ENCODE measurements around the gene ZNF143. TPM values are rescaled to one million over a fixed set of nuclear protein-coding genes. Genes with fewer than 3 reads are reported as not detected.

ZNF143 gene
- total and polyA plus RNA-seq, 5 donors = 13.9 to 30.6 (median 24.7) TPM

GRCh38 chr11:9461760-9462134, 935 bp downstream of the ZNF143 start:
- 1% methylated on average over 10 of the region's 10 CpGs for WGBS
- no peaks in the 10 kb centered on the region for H3K27me3 ChIP-seq (ENCODE audit: control insufficient read depth, insufficient read depth)
- H3K4me3 ChIP-seq (ENCODE audit: low read length) = peak overlapping the region; percentile 86
- ATAC-seq (no peak), DNase-seq (no peak)
- H3K27ac ChIP-seq (ENCODE audit: low read length) = peak overlapping the region; percentile 79
- H3K9me3 ChIP-seq (ENCODE audit: control insufficient read depth, low read length) = no peaks in the 10 kb centered on the region
- intact Hi-C loops (cut with DNase I) = no loop called here
- H3K4me1 ChIP-seq (ENCODE audit: control insufficient read depth, insufficient read depth, low read length) = no peaks in the 10 kb centered on the region

GRCh38 chr11:9462172-9462799, 1.5 kb downstream of the ZNF143 start:
- Histone ChIP-seq H3K4me3 (ENCODE audit: low read length) (peak overlapping the region; percentile 86), H3K9me3 (ENCODE audit: control insufficient read depth, low read length) (no peaks in the 10 kb centered on the region), H3K27ac (ENCODE audit: low read length) (peak overlapping the region; percentile 68), H3K4me1 (ENCODE audit: control insufficient read depth, insufficient read depth, low read length) (no peaks in the 10 kb centered on the region), H3K27me3 (ENCODE audit: control insufficient read depth, insufficient read depth) (no peaks in the 10 kb centered on the region)
- no peak for ATAC-seq
- WGBS = 82% methylated on average over 16 of the region's 16 CpGs
- DNase-seq = no peak
- intact Hi-C loops (cut with DNase I) = no loop called here

GRCh38 chr11:9462806-9463537, 2.2 kb downstream of the ZNF143 start:
- no peak overlapping the region for H3K4me3 ChIP-seq (ENCODE audit: low read length)
- H3K4me1 ChIP-seq (ENCODE audit: control insufficient read depth, insufficient read depth, low read length) = no peaks in the 10 kb centered on the region
- ATAC-seq (no peak), DNase-seq (no peak)
- no peaks in the 10 kb centered on the region for H3K27me3 ChIP-seq (ENCODE audit: control insufficient read depth, insufficient read depth)
- WGBS = 92% methylated on average over 8 of the region's 8 CpGs
- H3K9me3 ChIP-seq (ENCODE audit: control insufficient read depth, low read length) = no peaks in the 10 kb centered on the region
- H3K27ac ChIP-seq (ENCODE audit: low read length) = no peak overlapping the region
- intact Hi-C loops (cut with DNase I) = no loop called here

- ATAC-seq (no peak), DNase-seq (no peak)
- 95% methylated on average over 4 of the region's 4 CpGs for WGBS
- no peaks in the 10 kb centered on the region for H3K27me3 ChIP-seq (ENCODE audit: control insufficient read depth, insufficient read depth)
- H3K27ac ChIP-seq (ENCODE audit: low read length) = no peak overlapping the region
- H3K9me3 ChIP-seq (ENCODE audit: control insufficient read depth, low read length) = no peaks in the 10 kb centered on the region
- no peaks in the 10 kb centered on the region for H3K4me1 ChIP-seq (ENCODE audit: control insufficient read depth, insufficient read depth, low read length)
- intact Hi-C loops (cut with DNase I) = no loop called here
- H3K4me3 ChIP-seq (ENCODE audit: low read length) = no peak overlapping the region
Observed at GRCh38 chr11:9470765-9471164, 10.0 kb downstream of the ZNF143 start.

- H3K4me3 ChIP-seq (ENCODE audit: low read length) = no peak overlapping the region
- DNase-seq (no peak), ATAC-seq (no peak)
- no peaks in the 10 kb centered on the region for H3K27me3 ChIP-seq (ENCODE audit: control insufficient read depth, insufficient read depth)
- no peak overlapping the region for H3K27ac ChIP-seq (ENCODE audit: low read length)
- H3K9me3 ChIP-seq (ENCODE audit: control insufficient read depth, low read length) = no peaks in the 10 kb centered on the region
- H3K4me1 ChIP-seq (ENCODE audit: control insufficient read depth, insufficient read depth, low read length) = no peaks in the 10 kb centered on the region
- intact Hi-C loops (cut with DNase I) = no loop called here
Observed at GRCh38 chr11:9473408-9473807, 12.6 kb downstream of the ZNF143 start.

GRCh38 chr11:9479899-9480298, 19.1 kb downstream of the ZNF143 start:
- Histone ChIP-seq H3K4me1 (ENCODE audit: control insufficient read depth, insufficient read depth, low read length) (no peaks in the 10 kb centered on the region), H3K4me3 (ENCODE audit: low read length) (no peak overlapping the region), H3K27ac (ENCODE audit: low read length) (no peak overlapping the region), H3K9me3 (ENCODE audit: control insufficient read depth, low read length) (no peaks in the 10 kb centered on the region), H3K27me3 (ENCODE audit: control insufficient read depth, insufficient read depth) (no peaks in the 10 kb centered on the region)
- DNase-seq (no peak), ATAC-seq (no peak)
- 80% methylated on average over 2 of the region's 2 CpGs for WGBS
- intact Hi-C loops (cut with DNase I) = no loop called here

GRCh38 chr11:9489080-9489765, 28.4 kb downstream of the ZNF143 start:
- Histone ChIP-seq H3K27me3 (ENCODE audit: control insufficient read depth, insufficient read depth) (no peaks in the 10 kb centered on the region), H3K9me3 (ENCODE audit: control insufficient read depth, low read length) (no peaks in the 10 kb centered on the region), H3K4me3 (ENCODE audit: low read length) (no peak overlapping the region), H3K27ac (ENCODE audit: low read length) (no peak overlapping the region), H3K4me1 (ENCODE audit: control insufficient read depth, insufficient read depth, low read length) (no peaks in the 10 kb centered on the region)
- ATAC-seq (no peak), DNase-seq (no peak)
- 77% methylated on average over 3 of the region's 3 CpGs for WGBS
- intact Hi-C loops (cut with DNase I) = no loop called here

GRCh38 chr11:9490376-9490775, 29.6 kb downstream of the ZNF143 start:
- intact Hi-C loops (cut with DNase I) = loop anchor here in 1 of 4 donors (10.0 kb wide), 1 partner anchor 66 kb away; no protein-coding TSS in a partner anchor
- WGBS = 93% methylated on average over 3 of the region's 3 CpGs
- no peak overlapping the region for H3K4me3 ChIP-seq (ENCODE audit: low read length)

GRCh38 chr11:9493492-9493891, 32.7 kb downstream of the ZNF143 start:
- no peak overlapping the region for H3K27ac ChIP-seq (ENCODE audit: low read length)
- no peaks in the 10 kb centered on the region for H3K4me1 ChIP-seq (ENCODE audit: control insufficient read depth, insufficient read depth, low read length)
- no peak overlapping the region for H3K4me3 ChIP-seq (ENCODE audit: low read length)
- 19% methylated on average over 1 of the region's 1 CpG for WGBS
- DNase-seq = no peak
- H3K9me3 ChIP-seq (ENCODE audit: control insufficient read depth, low read length) = no peaks in the 10 kb centered on the region
- intact Hi-C loops (cut with DNase I) = loop anchor here in 1 of 4 donors (10.0 kb wide), 1 partner anchor 69 kb away; no protein-coding TSS in a partner anchor
- ATAC-seq = no peak
- H3K27me3 ChIP-seq (ENCODE audit: control insufficient read depth, insufficient read depth) = no peaks in the 10 kb centered on the region

More at GRCh38 chr11:9490376-9490775, 29.6 kb downstream of the ZNF143 start:
- Histone ChIP-seq H3K27ac (ENCODE audit: low read length) (no peak overlapping the region), H3K27me3 (ENCODE audit: control insufficient read depth, insufficient read depth) (no peaks in the 10 kb centered on the region), H3K4me1 (ENCODE audit: control insufficient read depth, insufficient read depth, low read length) (no peaks in the 10 kb centered on the region), H3K9me3 (ENCODE audit: control insufficient read depth, low read length) (no peaks in the 10 kb centered on the region)
- DNase-seq (no peak), ATAC-seq (no peak)

GRCh38 chr11:9494316-9494715, 33.5 kb downstream of the ZNF143 start:
- intact Hi-C loops (cut with DNase I) = loop anchor here in 1 of 4 donors (10.0 kb wide), 1 partner anchor 70 kb away; no protein-coding TSS in a partner anchor
- no peak for ATAC-seq

More at GRCh38 chr11:9494316-9494715, 33.5 kb downstream of the ZNF143 start:
- Histone ChIP-seq H3K4me1 (ENCODE audit: control insufficient read depth, insufficient read depth, low read length) (no peaks in the 10 kb centered on the region), H3K4me3 (ENCODE audit: low read length) (no peak overlapping the region), H3K27me3 (ENCODE audit: control insufficient read depth, insufficient read depth) (no peaks in the 10 kb centered on the region), H3K9me3 (ENCODE audit: control insufficient read depth, low read length) (no peaks in the 10 kb centered on the region), H3K27ac (ENCODE audit: low read length) (no peak overlapping the region)
- WGBS = 98% methylated on average over 3 of the region's 3 CpGs
- DNase-seq = no peak
